Inflammatory macrophage treated with lipopolysaccharide for 4 hours (primary cell): ENCODE results near the gene SGIP1.
A peak's percentile ranks its signal among the peaks of the same experiment; 100 is the strongest.

Experiments used
- DNase-seq: peaks from one replicate; pipeline ENCODE4 v3.0.0-alpha.2; 2020

Gene SGIP1, protein sequence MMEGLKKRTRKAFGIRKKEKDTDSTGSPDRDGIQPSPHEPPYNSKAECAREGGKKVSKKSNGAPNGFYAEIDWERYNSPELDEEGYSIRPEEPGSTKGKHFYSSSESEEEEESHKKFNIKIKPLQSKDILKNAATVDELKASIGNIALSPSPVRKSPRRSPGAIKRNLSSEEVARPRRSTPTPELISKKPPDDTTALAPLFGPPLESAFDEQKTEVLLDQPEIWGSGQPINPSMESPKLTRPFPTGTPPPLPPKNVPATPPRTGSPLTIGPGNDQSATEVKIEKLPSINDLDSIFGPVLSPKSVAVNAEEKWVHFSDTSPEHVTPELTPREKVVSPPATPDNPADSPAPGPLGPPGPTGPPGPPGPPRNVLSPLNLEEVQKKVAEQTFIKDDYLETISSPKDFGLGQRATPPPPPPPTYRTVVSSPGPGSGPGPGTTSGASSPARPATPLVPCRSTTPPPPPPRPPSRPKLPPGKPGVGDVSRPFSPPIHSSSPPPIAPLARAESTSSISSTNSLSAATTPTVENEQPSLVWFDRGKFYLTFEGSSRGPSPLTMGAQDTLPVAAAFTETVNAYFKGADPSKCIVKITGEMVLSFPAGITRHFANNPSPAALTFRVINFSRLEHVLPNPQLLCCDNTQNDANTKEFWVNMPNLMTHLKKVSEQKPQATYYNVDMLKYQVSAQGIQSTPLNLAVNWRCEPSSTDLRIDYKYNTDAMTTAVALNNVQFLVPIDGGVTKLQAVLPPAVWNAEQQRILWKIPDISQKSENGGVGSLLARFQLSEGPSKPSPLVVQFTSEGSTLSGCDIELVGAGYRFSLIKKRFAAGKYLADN

DNA sequence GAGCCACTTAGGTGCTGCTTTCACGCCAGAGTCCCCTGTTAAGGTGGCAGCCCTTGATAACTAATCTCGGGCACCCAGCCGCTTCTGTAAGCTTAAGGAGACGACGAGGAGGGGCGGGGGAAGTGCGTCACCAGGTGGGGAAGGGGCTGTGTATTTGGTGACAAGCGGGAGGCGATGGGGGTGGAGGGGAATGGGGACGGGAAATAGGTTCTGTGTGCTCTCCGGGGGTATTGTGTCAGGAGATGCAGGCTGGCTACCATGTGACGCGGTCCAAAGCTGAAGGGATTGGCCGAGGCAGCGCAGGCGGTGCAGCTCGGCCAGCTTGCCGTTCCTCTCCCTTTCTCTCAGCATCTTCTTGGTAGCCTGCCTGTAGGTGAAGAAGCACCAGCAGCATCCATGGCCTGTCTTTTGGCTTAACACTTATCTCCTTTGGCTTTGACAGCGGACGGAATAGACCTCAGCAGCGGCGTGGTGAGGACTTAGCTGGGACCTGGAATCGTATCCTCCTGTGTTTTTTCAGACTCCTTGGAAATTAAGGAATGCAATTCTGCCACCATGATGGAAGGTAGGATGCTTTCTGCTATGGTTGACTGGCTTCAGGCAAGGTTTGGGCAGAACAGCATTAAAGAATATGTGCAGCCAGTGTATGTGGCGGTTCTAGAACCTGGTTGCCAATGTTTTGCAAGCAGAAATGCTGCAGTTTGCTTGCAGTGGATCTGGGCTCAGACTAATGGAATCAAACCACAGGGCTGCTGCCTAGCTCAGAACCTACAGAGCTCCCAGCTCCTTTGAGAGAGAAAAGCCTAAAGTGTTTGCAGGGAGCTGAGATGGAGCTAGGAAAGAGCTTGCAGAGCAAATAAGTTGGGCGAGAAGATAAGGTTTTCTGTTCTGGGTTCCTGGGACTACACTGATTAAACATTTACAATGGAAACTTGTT, at the start of gene SGIP1:
Gene SGIP1, plus strand, starts transcription at position 350 of the 937 bp plus-strand sequence. Its CDS starts 206 bp downstream, at position 556.
- DNase-seq: no peak

DNA sequence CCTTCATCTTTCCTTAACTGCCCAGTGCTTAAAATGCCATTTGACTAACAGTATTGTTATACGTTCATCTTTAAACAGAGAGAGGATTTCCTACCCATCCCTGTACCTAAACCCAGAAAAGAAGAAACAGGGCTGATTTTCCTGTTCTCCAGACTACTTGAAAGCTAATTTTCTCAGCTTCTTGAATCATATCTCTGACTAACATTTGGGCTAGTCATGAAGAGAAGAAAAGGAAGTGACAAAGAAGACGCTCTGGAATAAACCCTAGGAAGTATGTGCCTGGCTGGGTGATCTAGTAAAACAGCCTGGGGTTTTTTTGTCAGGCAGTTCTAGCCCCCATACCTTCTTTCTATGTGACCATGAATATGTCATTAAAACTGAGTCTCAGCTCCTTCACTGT, 44.8 kb upstream of the SGIP1 start:
- peak; percentile 31 for DNase-seq

GRCh38 chr1:66489972-66490601, 43.9 kb upstream of the SGIP1 start:
- no peak for DNase-seq

DNA sequence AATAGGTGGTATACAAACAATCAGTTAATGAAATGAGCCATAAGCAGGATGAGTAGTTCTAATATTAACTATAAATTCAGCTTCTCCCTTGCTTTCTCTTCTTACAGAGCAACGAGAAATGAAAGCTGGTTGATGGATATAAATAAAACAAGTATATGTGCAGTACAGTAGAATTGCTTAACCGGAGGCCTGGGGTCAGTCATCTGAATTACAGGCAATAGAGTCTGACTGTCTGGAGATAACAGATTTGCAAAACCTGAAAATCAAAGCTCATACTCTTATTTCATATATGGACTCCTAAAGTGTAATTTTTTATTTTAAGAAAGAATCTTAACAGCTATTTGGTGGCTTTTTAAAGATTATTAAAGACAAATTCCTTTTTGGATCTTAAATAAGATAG, 43.1 kb upstream of the SGIP1 start:
- DNase-seq: no peak

DNA sequence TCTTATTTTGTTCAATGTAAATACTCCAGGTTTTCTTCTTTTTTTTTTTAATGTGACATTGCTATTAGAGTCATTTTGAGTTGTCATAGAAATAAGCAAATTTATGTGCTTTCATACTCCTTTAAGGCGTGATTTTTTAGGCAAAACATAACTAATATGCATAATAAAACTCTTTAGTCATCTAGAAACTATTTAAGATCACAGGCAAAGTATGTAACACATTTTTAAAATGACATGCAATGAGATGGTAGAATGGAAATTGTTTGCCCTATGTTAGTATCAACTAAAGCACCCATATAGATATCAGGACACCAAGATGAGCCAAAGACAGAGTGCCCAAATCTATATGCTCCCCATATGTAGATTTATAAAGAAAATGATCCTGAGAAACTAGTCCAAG, 41.5 kb upstream of the SGIP1 start:
- DNase-seq: no peak

GRCh38 chr1:66493731-66494130, 40.2 kb upstream of the SGIP1 start:
- no peak for DNase-seq

DNA sequence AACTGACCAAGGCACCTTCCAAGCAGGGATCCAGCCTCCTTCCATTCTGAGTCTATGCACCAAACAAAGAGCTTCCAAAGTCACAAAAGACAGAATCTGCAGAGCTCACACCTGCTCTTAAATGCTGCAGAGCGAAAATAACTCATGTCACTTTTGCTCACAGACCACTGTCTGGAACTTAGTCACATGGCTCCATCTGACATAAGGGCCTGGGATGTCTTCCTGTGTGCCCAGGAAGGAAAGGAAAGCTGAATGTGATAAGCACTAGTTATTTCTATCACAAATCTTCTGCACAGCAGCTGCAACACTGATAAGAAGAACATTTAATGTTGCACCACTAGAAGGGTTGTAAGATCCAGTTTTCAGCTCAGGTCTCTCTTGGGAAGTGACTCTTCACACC, 39.5 kb upstream of the SGIP1 start:
- DNase-seq: no peak

- DNase-seq: no peak
These were observed 38.5 kb upstream of the SGIP1 start for GRCh38 chr1:66495495-66495894.

GRCh38 chr1:66497910-66498309, 36.0 kb upstream of the SGIP1 start:
- DNase-seq: no peak

DNA sequence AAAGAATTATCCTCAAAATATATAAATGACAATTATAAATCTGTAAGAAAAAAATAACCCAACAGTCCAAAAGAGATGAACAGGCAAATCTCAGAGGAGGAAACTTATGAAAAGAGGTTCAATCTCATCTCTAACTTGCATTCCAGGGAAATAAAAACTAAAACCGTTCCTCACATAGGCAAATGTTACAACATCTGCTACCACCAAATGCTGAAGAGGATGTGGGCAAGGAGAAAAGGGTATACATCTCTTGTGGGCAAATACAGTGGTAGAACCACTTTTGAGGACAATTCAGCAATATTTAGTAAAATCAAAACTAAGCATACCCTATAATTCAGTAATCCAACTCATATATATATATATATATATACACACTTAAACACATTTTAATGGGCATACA, 33.7 kb upstream of the SGIP1 start:
- DNase-seq: no peak

- DNase-seq: no peak
These were observed 31.9 kb upstream of the SGIP1 start for GRCh38 chr1:66502086-66502485.

GRCh38 chr1:66503841-66504470, 30.0 kb upstream of the SGIP1 start:
- DNase-seq: peak; percentile 68

GRCh38 chr1:66505671-66506392, 28.1 kb upstream of the SGIP1 start:
- DNase-seq: no peak

DNA sequence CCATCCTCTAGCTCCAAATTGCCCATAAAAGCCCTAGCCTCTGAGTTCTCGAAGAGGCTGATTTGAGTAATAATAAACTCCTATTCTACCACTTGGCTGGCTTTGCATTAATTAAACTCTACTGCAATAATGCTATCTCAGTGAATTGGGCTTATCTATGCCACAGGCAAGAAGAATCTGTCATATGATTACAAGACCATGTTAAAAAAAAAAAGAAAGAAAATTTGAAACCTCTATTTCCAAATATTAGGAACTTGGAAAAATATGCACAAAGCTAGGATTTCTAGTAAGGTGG, 27.6 kb upstream of the SGIP1 start:
- no peak for DNase-seq

- no peak for DNase-seq
These were observed 27.0 kb upstream of the SGIP1 start for GRCh38 chr1:66506991-66507390.

GRCh38 chr1:66510407-66510806, 23.5 kb upstream of the SGIP1 start:
- no peak for DNase-seq

DNA sequence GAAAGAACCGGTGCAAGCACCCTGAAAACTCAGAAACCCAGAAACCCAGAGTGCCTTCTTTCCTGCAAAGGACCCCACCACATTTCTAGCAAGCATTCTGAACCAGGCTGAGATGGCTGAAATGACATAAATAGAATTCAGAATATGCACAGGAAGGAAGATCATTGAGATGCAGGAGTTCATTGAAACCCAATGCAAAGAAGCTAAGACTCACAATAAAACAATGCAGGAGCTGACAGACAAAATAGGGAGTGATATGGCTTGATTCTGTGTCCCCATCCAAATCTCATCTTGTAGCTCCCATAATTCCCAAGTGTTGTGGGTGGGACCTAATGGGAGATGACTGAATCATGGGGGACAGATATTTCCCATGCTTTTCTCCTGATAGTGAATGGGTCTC, 22.8 kb upstream of the SGIP1 start:
- no peak for DNase-seq

DNA sequence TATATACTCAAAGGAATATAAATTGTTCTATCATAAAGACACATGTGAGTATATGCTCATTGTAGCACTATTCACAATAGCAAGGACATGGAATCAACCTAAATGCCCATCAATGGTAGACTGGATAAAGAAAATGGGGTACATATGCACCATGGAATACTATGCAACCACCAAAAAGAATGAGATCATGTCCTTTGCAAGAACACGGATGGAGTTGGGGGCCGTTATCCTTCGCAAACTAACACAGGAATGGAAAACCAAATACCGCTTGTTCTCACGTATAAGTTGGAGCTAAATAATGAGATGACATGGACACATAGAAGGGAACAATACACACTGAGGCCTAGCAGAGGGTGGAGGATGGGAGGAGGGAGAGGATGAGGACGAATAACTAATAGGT, 16.0 kb upstream of the SGIP1 start:
- no peak for DNase-seq

DNA sequence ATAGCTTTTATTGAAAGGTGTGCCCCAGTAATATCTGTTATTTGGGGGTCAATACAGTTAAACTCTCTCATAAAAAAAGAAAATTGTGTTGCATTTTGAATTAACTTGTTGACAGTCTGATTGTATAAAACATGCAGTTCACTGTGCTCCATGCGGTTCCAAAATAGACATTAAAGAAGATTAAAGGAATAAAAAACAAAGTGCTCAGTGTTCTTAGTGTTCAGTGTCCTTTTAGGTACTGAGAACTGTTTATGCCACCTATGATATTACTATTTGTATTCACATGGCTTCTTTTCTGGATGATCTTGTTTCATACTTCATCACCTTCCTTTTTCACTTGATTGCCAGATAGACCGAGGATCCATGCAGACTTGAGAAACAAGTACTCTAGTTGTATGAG, 15.3 kb upstream of the SGIP1 start:
- no peak for DNase-seq

DNA sequence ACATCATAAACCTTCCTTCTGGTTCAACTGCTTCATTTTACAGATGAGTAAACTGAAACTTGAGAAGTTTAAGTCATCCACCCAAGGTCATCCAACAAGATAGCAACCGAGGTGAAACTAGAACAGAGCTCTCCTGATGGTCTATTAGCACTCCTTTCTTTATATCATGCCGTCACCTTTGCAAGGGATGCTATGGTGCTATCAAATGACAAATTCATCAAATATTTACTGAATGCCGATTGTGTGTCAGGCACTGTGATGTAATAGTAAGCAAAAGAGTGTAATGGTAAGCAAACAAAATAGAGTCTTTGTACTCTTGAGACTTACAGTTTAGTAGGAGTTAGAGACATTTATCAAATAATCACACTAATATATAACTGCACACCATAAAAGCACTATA, 14.0 kb upstream of the SGIP1 start:
- no peak for DNase-seq

DNA sequence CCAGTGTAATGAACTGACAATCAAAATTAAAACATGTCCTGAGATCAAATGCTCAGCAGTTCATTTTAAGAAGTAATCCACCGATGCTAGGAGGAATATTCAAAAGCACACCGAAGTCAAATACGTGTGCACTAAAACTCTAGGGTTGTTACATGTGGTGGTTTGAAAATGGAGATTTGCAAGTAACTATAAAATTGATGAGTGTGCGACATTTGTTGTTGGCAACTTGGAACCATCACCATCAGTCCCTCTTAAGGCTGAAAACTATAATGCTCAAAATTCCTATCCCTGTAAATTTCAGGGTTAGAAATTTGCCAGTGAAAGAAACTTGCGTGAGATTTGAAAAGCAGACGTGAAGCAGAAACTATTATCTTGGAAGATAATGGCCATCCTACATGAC, 13.3 kb upstream of the SGIP1 start:
- no peak for DNase-seq
